Neutrophil (primary cell): ENCODE data around the gene ZNF672.

Experiments
- H3K27ac ChIP-seq: fragments of 200-600 bp; sonication (generic); 2 replicates; pipeline ENCODE4 v1.5.1; 2016; ENCODE audit warnings: mild to moderate bottlenecking, moderate library complexity
- H3K27me3 ChIP-seq: fragments of 200-600 bp; sonication (generic); 2 replicates; pipeline ENCODE4 v1.6.0; 2016; ENCODE audit warnings: mild to moderate bottlenecking
- H3K36me3 ChIP-seq: fragments of 200-600 bp; sonication (generic); 2 replicates; pipeline ENCODE4 v1.5.1; 2017
- H3K4me1 ChIP-seq, 2 experiments: fragments of 200-600 bp in 1 of 2; sonication (generic) in 1 of 2; 1 replicate in 1 of 2; 2 replicates in 1 of 2; pipeline versions ENCODE4 v1.5.1 to v1.6.1; 2013 to 2016; ENCODE audit warnings: low read depth in 1 of 2, low read length in 1 of 2, mild to moderate bottlenecking in 1 of 2, moderate library complexity in 1 of 2; ENCODE audit not compliant: control insufficient read depth in 1 of 2, insufficient read depth in 1 of 2
- H3K4me3 ChIP-seq, 2 experiments: fragments of 200-600 bp in 1 of 2; sonication (generic) in 1 of 2; 1 replicate in 1 of 2; 2 replicates in 1 of 2; pipeline ENCODE4 v1.5.1; 2013 to 2016; ENCODE audit warnings: low read depth in 1 of 2, low read length in 1 of 2, mild to moderate bottlenecking in 1 of 2, moderate library complexity in 1 of 2
- H3K9me3 ChIP-seq: fragments of 200-600 bp; sonication (generic); 2 replicates; pipeline ENCODE4 v1.5.1; 2016
- CTCF ChIP-seq: fragments of 200-600 bp; sonication (generic); IDR thresholded peaks from 2 replicates; pipeline ENCODE4 v1.5.1; 2016; ENCODE audit warnings: antibody characterized with exemption

The ZNF672 gene

GRCh38 chr1:248814351-248814750 is 23.7 kb upstream of the ZNF672 start:
- H3K4me3 ChIP-seq, result no peak overlapping the region
- H3K27me3 ChIP-seq, result no peaks in the 10 kb centered on the region
- H3K27ac ChIP-seq, result peak overlapping the region; percentile 99
- peaks cover 98% of the 10 kb centered on the region in 2 experiments for H3K4me1 ChIP-seq
- H3K36me3 ChIP-seq, result peaks cover 67% of the 10 kb centered on the region
- no peaks in the 10 kb centered on the region for H3K9me3 ChIP-seq
- TF ChIP-seq CTCF, result no peak

DNA sequence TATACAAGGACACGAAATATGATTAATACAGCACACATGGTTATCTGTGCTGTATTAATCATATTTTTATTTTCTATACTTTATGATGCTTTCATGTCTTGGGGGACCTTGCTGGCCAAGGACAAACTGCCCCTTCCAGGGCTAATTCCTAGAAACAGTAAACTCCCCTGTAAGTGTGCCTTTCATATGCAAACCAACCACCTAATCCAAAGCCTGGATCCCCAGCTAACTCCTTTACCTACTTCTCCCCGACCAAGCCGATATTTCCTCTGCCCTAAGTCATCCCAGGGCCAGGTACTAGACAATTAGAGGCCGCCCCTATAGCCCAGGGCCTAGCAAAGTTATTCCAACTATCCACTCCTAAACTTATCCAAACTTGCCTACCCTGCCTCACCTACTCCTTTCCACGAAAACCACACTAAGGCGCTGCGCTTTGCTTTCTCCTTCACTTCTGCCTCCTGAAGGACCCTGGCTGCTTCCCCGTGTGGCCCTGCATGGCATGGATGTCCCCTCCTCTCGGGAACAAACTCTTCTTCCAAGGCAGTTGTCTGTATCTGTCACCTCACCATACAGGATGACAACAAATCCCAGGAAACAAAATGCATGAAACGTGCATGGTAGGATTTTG is 22.5 kb upstream of the ZNF672 start:
- no peaks in the 10 kb centered on the region for H3K27me3 ChIP-seq
- peak overlapping the region; percentile 99 for H3K27ac ChIP-seq
- no peak for TF ChIP-seq CTCF
- peak overlapping the region; percentile 52 to 64 for H3K4me3 ChIP-seq
- H3K9me3 ChIP-seq, result no peaks in the 10 kb centered on the region
- peaks cover 66% of the 10 kb centered on the region for H3K36me3 ChIP-seq
- peaks cover 98% of the 10 kb centered on the region in 2 experiments for H3K4me1 ChIP-seq

GRCh38 chr1:248816042-248816851 is 21.8 kb upstream of the ZNF672 start:
- Histone ChIP-seq H3K36me3 (peaks cover 66% of the 10 kb centered on the region), H3K27ac (peak overlapping the region; percentile 99), H3K4me1 (peaks cover 98% of the 10 kb centered on the region in 2 experiments), H3K9me3 (no peaks in the 10 kb centered on the region), H3K27me3 (no peaks in the 10 kb centered on the region), H3K4me3 (peak overlapping the region; percentile 52 to 64)
- no peak for TF ChIP-seq CTCF

GRCh38 chr1:248817065-248817464 is 21.0 kb upstream of the ZNF672 start:
- peak overlapping the region; percentile 52 to 64 for H3K4me3 ChIP-seq
- H3K27me3 ChIP-seq, result no peaks in the 10 kb centered on the region
- H3K9me3 ChIP-seq, result no peaks in the 10 kb centered on the region
- peaks cover 98 to 100% of the 10 kb centered on the region in 2 experiments for H3K4me1 ChIP-seq
- peak overlapping the region; percentile 99 for H3K27ac ChIP-seq
- TF ChIP-seq CTCF, result peak; percentile 13
- H3K36me3 ChIP-seq, result peaks cover 58% of the 10 kb centered on the region

DNA sequence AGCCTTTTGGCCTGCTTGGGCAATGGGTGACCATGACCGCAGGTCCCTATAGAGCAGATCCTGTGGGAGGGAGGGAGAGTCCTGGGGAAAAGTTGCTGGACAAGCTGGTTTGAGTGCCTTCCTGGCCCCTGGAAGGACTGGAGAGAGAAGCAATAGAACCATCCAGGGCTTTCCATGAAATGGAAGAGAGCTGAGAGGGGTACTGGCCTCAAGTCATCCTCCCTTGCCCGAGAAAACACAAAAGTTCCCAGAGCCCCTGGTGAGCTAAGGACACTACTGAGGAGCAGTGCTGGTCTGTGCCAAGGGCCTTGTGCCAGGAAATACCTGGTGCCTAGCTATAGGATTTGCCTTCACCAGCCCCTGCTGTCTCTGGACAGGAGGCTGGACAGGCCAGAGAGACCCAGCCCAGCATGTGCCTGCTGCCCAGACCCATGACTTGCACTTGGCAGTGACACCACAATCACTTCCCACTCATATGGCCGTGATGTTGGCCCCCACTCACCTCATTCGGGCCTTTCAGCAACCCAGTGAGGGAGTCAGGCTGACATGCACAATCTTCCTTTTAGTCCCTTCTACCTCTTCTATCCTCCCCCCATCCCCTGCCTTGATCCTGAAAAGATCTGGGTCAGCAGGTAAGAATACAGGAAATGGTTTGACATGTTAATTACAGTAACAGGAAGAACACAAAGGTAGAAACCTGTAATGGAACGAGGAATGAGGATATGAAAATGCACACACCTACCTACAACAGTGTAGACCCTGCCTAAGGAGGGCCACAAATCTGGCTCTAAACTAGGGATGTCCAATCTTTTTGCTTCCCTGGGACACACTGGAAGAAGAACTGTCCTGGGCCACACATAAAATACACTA is 19.3 kb upstream of the ZNF672 start:
- Histone ChIP-seq H3K27ac (peak overlapping the region; percentile 99), H3K9me3 (no peaks in the 10 kb centered on the region), H3K27me3 (no peaks in the 10 kb centered on the region), H3K4me3 (peak overlapping the region; percentile 36 to 64), H3K36me3 (peaks cover 41% of the 10 kb centered on the region), H3K4me1 (peaks cover 98 to 100% of the 10 kb centered on the region in 2 experiments)
- TF ChIP-seq CTCF, result no peak
